H9 (cell line): Measurements from ENCODE around the gene ARHGAP40. TPM values are rescaled to one million over a fixed set of nuclear protein-coding genes. Genes with fewer than 3 reads are reported as not detected.

Experiments used
- DNase-seq: peaks from one replicate; pipeline ENCODE4 v3.0.0-alpha.2; 2017
- H2AFZ ChIP-seq: one replicate; pipeline ENCODE4 v1.6.1; 2013; ENCODE audit warnings: mild to moderate bottlenecking, low read length, control low read depth, moderate library complexity
- H2AK5ac ChIP-seq: 2 replicates; pipeline ENCODE4 v1.6.1; 2013; ENCODE audit warnings: low read length, control low read depth, mixed read lengths; ENCODE audit not compliant: insufficient read length
- H2BK120ac ChIP-seq: one replicate; pipeline ENCODE4 v1.6.1; 2013; ENCODE audit warnings: low read depth, mild to moderate bottlenecking, low read length, control low read depth, inconsistent platforms; ENCODE audit not compliant: poor library complexity, severe bottlenecking
- H2BK12ac ChIP-seq: 2 replicates; pipeline ENCODE4 v1.6.1; 2013; ENCODE audit warnings: low read length, control low read depth, mixed read lengths, low read depth; ENCODE audit not compliant: insufficient read length
- H2BK15ac ChIP-seq: 2 replicates; pipeline ENCODE4 v1.6.1; 2013; ENCODE audit warnings: low read depth, low read length, control low read depth
- H2BK20ac ChIP-seq: one replicate; pipeline ENCODE4 v1.6.1; 2013; ENCODE audit warnings: low read depth, mild to moderate bottlenecking, low read length, control low read depth, inconsistent platforms; ENCODE audit not compliant: poor library complexity, severe bottlenecking
- H2BK5ac ChIP-seq: 2 replicates; pipeline ENCODE4 v1.6.1; 2013; ENCODE audit warnings: low read length, control low read depth, mixed read lengths; ENCODE audit not compliant: insufficient read length
- H3K14ac ChIP-seq: 2 replicates; pipeline ENCODE4 v1.6.1; 2013; ENCODE audit warnings: low read length, control low read depth; ENCODE audit not compliant: insufficient read depth
- H3K18ac ChIP-seq: 2 replicates; pipeline ENCODE4 v1.6.1; 2013; ENCODE audit warnings: low read depth, mild to moderate bottlenecking, mixed read lengths, low read length, control low read depth; ENCODE audit not compliant: insufficient read length
- H3K23ac ChIP-seq: 2 replicates; pipeline ENCODE4 v1.6.1; 2013; ENCODE audit warnings: low read length, control low read depth, mixed read lengths, low read depth; ENCODE audit not compliant: insufficient read length
- H3K23me2 ChIP-seq: 2 replicates; pipeline ENCODE4 v1.6.1; 2013; ENCODE audit warnings: low read depth, mild to moderate bottlenecking, mixed read lengths, low read length, control low read depth; ENCODE audit not compliant: insufficient read length, poor library complexity, severe bottlenecking
- H3K27ac ChIP-seq: 2 replicates; pipeline ENCODE4 v1.5.1; 2013; ENCODE audit warnings: low read length, control low read depth, mixed read lengths, low read depth; ENCODE audit not compliant: insufficient read length
- H3K27me3 ChIP-seq: 2 replicates; pipeline ENCODE4 v1.6.1; 2013; ENCODE audit warnings: low read length, control low read depth, inconsistent platforms; ENCODE audit not compliant: insufficient read depth
- H3K4ac ChIP-seq: 2 replicates; pipeline ENCODE4 v1.6.1; 2013; ENCODE audit warnings: low read depth, mild to moderate bottlenecking, control low read depth, inconsistent platforms, low read length, moderate library complexity
- H3K4me1 ChIP-seq: 2 replicates; pipeline ENCODE4 v1.6.1; 2013; ENCODE audit warnings: low read length, control low read depth, inconsistent platforms; ENCODE audit not compliant: insufficient read depth
- H3K4me2 ChIP-seq: 2 replicates; pipeline ENCODE4 v1.6.1; 2013; ENCODE audit warnings: low read length, control low read depth, mixed read lengths; ENCODE audit not compliant: insufficient read length, insufficient read depth
- H3K56ac ChIP-seq: 2 replicates; pipeline ENCODE4 v1.6.1; 2013; ENCODE audit warnings: low read depth, mild to moderate bottlenecking, mixed read lengths, low read length, control low read depth; ENCODE audit not compliant: insufficient read length
- H3K79me1 ChIP-seq: 2 replicates; pipeline ENCODE4 v1.6.1; 2013; ENCODE audit warnings: low read depth, mild to moderate bottlenecking, moderate library complexity, low read length, control low read depth, inconsistent platforms; ENCODE audit not compliant: insufficient read depth, poor library complexity, severe bottlenecking
- H3K79me2 ChIP-seq: 2 replicates; pipeline ENCODE4 v1.6.1; 2013; ENCODE audit warnings: low read length, control low read depth, inconsistent platforms; ENCODE audit not compliant: insufficient read depth
- H3K9ac ChIP-seq: 2 replicates; pipeline ENCODE4 v1.6.1; 2013; ENCODE audit warnings: low read length, control low read depth, mixed read lengths; ENCODE audit not compliant: insufficient read length; ENCODE audit errors: extremely low read depth
- H3K9me3 ChIP-seq: one replicate; pipeline ENCODE4 v1.6.1; 2013; ENCODE audit warnings: low read depth, low read length, inconsistent platforms; ENCODE audit not compliant: control insufficient read depth
- H3T11ph ChIP-seq: one replicate; pipeline ENCODE4 v1.6.1; 2013; ENCODE audit warnings: mild to moderate bottlenecking, low read length, control low read depth, inconsistent platforms
- H4K20me1 ChIP-seq: one replicate; pipeline ENCODE4 v1.6.1; 2013; ENCODE audit not compliant: control insufficient read depth, insufficient read length, insufficient read depth
- H4K5ac ChIP-seq: 2 replicates; pipeline ENCODE4 v1.6.1; 2013; ENCODE audit warnings: low read depth, mild to moderate bottlenecking, mixed read lengths, low read length, control low read depth; ENCODE audit not compliant: insufficient read length
- H4K8ac ChIP-seq: replicated peaks from 2 replicates; pipeline ENCODE4 v1.6.1; 2013; ENCODE audit warnings: low read length, control low read depth, mixed read lengths, low read depth; ENCODE audit not compliant: insufficient read length
- H4K91ac ChIP-seq: 2 replicates; pipeline ENCODE4 v1.6.1; 2013; ENCODE audit warnings: low read depth, mild to moderate bottlenecking, moderate library complexity, mixed read lengths, low read length, control low read depth; ENCODE audit not compliant: insufficient read length
- H3K27ac Mint-ChIP-seq, 3 experiments: 2 replicates in 2 of 3; 3 replicates in 1 of 3; pipeline ENCODE4 v1.8.0; 2020 to 2021; ENCODE audit warnings: mixed read lengths in 3 of 3, mild to moderate bottlenecking in 1 of 3, moderate library complexity in 1 of 3
- H3K27me3 Mint-ChIP-seq: 2 replicates; pipeline ENCODE4 v1.8.0; 2021; ENCODE audit warnings: low read depth, mild to moderate bottlenecking, moderate library complexity, mixed read lengths
- H3K36me3 Mint-ChIP-seq, 3 experiments: 2 replicates in 2 of 3; 3 replicates in 1 of 3; pipeline ENCODE4 v1.8.0; 2020 to 2021; ENCODE audit warnings: low read depth in 3 of 3, mixed read lengths in 3 of 3; ENCODE audit not compliant: insufficient read depth in 1 of 3
- H3K4me1 Mint-ChIP-seq, 2 experiments: 2 replicates each; pipeline ENCODE4 v1.8.0; 2020; ENCODE audit warnings: mixed read lengths in 2 of 2
- H3K4me3 Mint-ChIP-seq, 2 experiments: 2 replicates in 1 of 2; 3 replicates in 1 of 2; pipeline ENCODE4 v1.8.0; 2020 to 2021; ENCODE audit warnings: mild to moderate bottlenecking in 2 of 2, mixed read lengths in 2 of 2, moderate library complexity in 1 of 2
- H3K9me3 Mint-ChIP-seq, 2 experiments: 2 replicates in 1 of 2; 3 replicates in 1 of 2; pipeline ENCODE4 v1.8.0; 2020; ENCODE audit warnings: mild to moderate bottlenecking in 2 of 2, mixed read lengths in 2 of 2, moderate library complexity in 1 of 2
- WGBS: extraction: QIAGEN DNeasy Blood & Tissue Kit; methylation state at CpG from one replicate; pipeline ENCODE4 v1.1.7; 2013; ENCODE audit warnings: missing lambda C conversion rate, low lambda C conversion rate, mixed read lengths; ENCODE audit not compliant: insufficient read length; ENCODE audit errors: extremely low coverage; 5-methylcytosine and 5-hydroxymethylcytosine counted together
- total RNA-seq: library from RNA; stranded (reverse); gene quantifications from 2 replicates; pipeline ENCODE4 v1.2.1, GENCODE V29; 2021
- TF ChIP-seq, protein P1 (sequence below): fragments of 200-600 bp; sonication (generic); conservative IDR thresholded peaks from 3 replicates; pipeline ENCODE4 v1.8.0; 2021; ENCODE audit warnings: antibody characterized with exemption, mild to moderate bottlenecking

Gene ARHGAP40
- total RNA-seq, 1 experiment from 2014 or later = 0.17 TPM

DNA sequence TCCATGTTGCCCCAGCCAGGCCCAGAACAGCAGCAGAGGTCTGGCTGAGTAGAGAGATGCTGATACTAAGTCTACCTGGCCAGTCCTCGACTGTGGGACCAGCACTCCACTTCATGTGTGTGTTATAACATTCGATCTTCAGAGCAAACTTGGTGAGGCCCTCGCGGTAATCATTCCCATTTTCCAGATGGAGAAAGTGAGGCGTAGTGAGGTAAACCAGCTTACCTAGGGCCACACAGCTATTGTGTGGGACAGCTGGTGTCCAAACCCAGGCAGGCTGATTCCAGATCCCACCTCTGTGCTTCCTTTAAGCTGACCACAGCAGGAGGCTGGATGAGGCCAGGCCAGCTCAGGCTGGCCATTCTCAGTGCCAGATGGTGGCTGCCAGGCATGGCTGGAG is 75.0 kb downstream of the ARHGAP40 start:
- H3K18ac ChIP-seq = no peak overlapping the region
- no peaks in the 10 kb centered on the region for H3K9me3 ChIP-seq
- no peak overlapping the region for H3K56ac ChIP-seq
- no peak overlapping the region for H4K8ac ChIP-seq
- WGBS = no CpG with 5 or more reads among the region's 5 CpGs
- no peak overlapping the region for H3K27ac ChIP-seq
- H2AFZ ChIP-seq = no peak overlapping the region
- H3K23ac ChIP-seq = no peak overlapping the region
- H3K4ac ChIP-seq = no peak overlapping the region
- H3K36me3 Mint-ChIP-seq = no peaks in the 10 kb centered on the region; a peak in 1 of 7 replicates
- H3K4me1 ChIP-seq = peaks cover 1% of the 10 kb centered on the region; the same call in 1 of the 2 replicates
- peaks cover 10% of the 10 kb centered on the region for H3K23me2 ChIP-seq
- no peak overlapping the region for H2BK20ac ChIP-seq
- TF ChIP-seq, protein P1, sequence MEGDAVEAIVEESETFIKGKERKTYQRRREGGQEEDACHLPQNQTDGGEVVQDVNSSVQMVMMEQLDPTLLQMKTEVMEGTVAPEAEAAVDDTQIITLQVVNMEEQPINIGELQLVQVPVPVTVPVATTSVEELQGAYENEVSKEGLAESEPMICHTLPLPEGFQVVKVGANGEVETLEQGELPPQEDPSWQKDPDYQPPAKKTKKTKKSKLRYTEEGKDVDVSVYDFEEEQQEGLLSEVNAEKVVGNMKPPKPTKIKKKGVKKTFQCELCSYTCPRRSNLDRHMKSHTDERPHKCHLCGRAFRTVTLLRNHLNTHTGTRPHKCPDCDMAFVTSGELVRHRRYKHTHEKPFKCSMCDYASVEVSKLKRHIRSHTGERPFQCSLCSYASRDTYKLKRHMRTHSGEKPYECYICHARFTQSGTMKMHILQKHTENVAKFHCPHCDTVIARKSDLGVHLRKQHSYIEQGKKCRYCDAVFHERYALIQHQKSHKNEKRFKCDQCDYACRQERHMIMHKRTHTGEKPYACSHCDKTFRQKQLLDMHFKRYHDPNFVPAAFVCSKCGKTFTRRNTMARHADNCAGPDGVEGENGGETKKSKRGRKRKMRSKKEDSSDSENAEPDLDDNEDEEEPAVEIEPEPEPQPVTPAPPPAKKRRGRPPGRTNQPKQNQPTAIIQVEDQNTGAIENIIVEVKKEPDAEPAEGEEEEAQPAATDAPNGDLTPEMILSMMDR = no peak
- no peak overlapping the region for H3T11ph ChIP-seq
- no peak overlapping the region for H2BK15ac ChIP-seq
- no peak overlapping the region for H4K5ac ChIP-seq
- H4K20me1 ChIP-seq = no peaks in the 10 kb centered on the region
- H3K9ac ChIP-seq = no peak overlapping the region
- H4K91ac ChIP-seq = no peak overlapping the region
- H3K79me1 ChIP-seq = no peaks in the 10 kb centered on the region
- no peak overlapping the region for H2BK120ac ChIP-seq
- H3K27me3 ChIP-seq = no peaks in the 10 kb centered on the region; the same call in 1 of the 2 replicates
- no peak overlapping the region for H3K14ac ChIP-seq
- no peak overlapping the region for H2BK12ac ChIP-seq
- no peak overlapping the region for H2BK5ac ChIP-seq
- DNase-seq = no peak
- H3K79me2 ChIP-seq = no peaks in the 10 kb centered on the region
- H3K4me2 ChIP-seq = no peak overlapping the region
- H3K4me3 Mint-ChIP-seq = no peak overlapping the region
- peaks cover 6 to 13% of the 10 kb centered on the region in 2 experiments for H3K4me1 Mint-ChIP-seq
- peaks cover 78% of the 10 kb centered on the region for H3K27me3 Mint-ChIP-seq
- H3K27ac Mint-ChIP-seq = no peak overlapping the region
- H2AK5ac ChIP-seq = no peak overlapping the region
- H3K9me3 Mint-ChIP-seq = peaks cover 0 to 3% of the 10 kb centered on the region in 2 experiments; a peak in 3 of 5 replicates
